Stimulated activated CD4-positive, alpha-beta T cell treated with anti-CD3 and anti-CD28 coated beads, Interleukin-15, amount 100 ng/mL, for 24 hours (primary cell): ENCODE data around the gene TBX21.

ENCODE experiments used
- DNase-seq: peaks from one replicate; pipeline ENCODE4 v3.0.0-alpha.2; 2020

The TBX21 gene

DNA sequence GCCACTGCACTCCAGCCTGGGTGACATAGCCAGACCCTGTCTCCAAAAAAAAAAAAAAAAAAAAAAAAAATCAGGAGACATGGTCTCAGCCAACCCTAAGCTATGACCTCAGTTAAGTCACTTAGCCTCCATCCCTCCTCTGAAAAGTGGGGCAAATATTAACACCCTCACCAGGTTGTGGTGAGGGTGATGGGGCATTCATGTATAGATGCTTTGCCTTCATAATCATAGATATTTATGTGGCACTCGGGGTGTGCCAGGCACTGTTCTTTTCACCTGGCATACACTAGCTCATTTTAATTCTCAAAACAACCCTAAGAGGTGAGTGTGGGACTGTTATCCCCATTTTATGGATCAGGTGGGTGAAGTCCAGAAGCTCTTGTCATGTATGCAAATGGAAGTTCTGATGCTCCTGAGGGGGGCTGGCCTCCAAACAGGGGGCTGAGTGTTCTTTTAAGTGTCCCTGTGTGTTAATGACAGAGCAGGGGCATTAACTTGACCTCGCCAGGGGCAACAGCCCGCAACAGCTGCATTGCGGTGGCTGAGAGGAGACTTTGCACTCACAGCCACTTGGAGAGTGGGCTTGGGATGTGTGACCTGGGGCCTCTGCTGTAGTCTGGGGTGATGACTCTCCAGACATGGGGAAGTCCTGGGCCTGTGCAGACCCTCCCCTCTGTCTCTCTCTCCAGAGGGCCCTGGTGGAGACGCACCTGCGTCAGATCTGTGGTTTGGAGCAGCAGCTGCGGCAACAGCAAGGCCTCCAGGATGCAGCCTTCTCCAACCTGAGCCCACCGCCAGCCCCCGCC lies 34.9 kb upstream of the TBX21 start:
- DNase-seq = no peak

DNA sequence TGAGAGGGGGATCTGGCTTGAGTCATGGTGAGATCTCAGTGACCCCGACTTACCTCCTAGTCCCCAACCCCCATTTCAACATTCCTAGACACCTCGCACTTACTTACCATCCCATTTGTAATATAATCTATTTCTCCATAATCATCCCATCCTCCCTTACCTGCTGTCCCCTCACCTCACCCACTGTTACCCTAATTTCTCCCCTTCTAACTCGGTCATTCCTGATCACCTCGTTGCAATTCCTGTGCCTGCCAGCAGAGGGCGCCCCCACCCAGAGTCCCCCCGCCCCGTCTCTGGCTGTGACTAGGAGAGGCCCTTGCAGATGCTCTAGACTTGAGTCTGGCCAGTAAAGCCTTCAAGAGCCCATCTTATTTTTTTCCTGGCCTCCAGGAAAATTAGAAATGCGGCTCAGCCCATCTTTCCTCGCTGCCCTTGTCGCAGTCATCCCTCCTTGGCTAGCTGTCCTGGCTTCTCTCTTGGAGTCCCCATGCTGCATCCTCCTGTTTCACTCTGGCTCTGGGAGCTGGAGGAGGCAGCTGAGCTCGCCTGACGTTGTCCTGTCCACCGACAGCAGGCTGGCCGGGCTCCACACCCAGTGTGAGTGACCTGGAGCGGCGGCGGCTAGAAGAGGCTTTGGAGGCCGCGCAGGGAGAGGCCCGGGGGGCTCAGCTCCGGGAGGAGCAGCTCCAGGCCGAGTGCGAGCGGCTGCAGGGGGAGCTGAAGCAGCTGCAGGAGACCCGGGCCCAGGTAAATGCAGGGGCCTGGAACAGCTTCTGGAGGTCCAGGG lies 34.1 kb upstream of the TBX21 start:
- DNase-seq = peak; percentile 88

DNA sequence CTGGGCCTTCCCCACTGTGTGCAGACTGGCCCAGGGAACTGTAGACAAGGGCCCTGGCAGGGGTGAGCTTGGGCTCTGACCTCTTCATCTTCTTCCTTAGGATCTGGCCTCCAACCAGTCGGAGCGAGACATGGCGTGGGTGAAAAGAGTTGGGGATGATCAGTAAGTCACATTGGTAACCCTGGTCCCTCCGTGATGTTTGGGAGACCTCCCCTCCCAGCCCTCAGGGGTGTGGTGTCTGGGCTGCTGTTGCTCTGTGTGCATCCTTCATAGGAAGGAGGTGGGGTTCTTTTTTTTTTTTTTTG lies 33.5 kb upstream of the TBX21 start:
- no peak for DNase-seq

DNA sequence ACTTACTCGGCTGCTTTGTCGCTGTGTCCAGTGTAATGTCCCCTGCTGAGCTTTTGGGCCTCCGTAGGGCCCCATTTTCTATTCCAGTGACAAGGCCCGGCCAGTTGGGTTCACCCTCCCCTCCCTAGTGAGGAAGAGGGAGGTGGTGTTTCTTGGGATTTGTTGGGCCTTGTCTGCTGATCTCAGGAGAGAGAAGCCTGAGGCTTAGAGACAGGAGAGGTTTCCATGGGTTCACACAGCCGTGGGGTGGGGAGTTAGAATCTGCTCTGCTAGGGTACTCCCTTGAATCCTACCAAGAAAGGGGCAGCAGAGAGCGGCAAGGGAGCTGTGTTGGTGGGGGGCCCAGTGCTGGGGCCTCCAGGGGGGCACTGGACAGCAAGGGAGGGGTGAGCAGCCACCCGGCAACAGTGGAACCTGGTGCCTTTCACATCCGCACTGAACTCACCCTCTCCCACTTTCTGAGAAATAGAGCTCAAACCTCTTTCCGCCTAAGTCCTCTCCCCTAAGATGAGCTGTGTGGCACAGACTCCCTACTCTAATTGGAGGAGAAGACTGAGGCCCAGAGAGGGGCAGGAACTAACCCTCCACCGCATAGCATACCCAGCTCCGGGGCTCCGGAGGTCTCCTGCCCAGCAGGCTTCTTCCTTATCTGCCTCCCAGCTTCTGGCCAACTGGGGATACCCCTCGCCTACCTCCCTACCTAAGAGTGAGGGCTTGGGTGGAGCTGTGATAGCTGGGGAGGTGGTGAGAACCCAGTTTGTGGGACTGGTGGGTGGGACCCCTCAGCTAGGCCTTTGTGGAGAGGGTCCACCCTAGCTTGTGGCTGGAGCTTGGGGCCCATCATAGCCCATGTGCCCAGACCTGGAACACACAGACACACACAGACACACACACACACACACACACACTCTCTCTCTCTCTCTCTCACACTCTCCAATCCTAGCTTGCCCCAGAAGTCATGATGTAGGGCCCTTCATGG lies 32.3 kb upstream of the TBX21 start:
- DNase-seq = no peak

DNA sequence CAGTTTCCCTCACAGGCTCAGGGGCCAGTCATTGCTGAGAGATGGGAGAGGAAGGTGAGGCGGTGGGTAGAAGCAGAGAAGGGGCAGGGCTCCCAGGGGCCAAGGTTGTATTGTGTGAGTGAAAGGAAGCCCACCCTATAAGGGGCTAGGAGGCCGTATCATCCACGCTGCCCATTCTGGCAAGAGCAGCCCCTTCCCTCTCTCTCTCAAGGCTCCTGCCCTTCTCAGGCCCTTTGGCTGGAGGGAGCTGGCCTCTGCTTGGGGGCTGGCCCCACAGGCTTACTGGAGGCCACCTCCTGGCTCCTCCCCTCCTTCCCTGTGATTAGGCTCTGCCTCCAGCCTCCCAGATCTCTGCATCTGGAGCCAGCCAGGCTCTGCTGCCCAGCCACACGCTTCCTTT lies 31.4 kb upstream of the TBX21 start:
- no peak for DNase-seq

DNA sequence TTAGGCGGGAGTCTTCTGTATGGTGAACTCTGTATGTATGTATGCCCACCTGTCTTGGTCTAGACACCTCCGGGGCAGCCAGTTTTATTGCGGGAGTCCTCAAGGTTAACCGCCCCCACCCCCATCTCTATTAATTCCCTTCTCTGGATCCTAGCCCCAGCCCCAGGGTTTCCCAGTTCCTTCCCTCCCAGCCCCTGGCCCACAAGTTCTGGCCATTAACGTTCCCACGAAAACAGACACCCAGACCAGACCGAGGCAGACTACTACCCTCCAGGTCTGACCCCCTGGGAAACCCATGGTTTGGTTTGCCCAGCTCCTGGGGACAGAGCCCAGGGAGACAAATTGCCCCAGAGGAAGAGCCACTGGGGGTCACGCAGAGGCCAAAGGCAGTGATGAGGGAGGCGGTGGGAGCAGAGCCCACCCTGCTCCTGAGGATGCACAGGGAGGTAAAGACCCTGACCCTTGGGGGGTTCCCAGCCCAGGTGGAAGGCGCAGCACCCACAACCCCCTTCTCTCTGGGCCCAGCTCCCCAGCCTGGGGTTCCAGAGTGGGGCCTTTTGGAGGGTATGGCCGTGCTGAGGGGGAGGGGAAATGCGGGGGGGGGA lies 30.5 kb upstream of the TBX21 start:
- no peak for DNase-seq

DNA sequence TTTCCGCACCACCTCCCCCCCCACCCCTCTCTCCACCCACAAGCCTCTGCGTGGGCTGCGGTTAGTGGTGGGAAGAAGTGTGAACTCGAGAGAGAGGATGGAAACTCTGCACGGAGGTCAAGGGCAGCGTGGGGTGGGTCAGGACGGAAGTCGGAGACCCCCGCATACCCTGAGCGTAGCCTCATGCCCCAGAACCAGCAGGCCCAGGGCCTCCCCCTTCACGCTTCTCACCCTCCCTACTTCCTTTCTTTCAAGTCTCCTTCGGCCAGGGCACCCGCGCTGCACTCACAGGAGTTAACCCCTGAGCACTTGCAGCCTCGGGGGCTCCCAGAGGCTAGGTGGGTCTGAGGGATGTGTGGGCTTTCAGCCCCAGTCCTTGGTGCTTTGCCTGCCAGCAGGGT lies 29.8 kb upstream of the TBX21 start:
- peak; percentile 71 for DNase-seq

DNA sequence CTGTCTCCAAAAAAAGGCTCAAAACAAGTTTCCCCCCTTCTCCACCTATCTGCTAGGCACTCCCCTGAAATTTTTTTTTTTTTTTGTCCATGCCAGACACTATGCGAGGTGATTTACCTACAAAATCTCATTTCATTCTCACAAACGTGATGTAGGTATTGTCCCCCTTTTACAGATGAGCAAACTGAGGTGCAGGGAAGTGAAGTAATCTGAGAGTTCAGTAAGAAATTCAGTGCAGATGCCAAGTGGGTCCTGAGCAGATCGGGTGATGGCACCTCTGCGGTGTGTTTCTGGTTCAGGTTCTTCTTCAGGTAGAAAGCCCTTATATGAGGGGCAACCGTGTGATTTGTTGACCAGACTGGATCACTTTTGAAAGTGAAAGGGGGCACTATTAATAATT lies 29.4 kb upstream of the TBX21 start:
- DNase-seq = no peak

DNA sequence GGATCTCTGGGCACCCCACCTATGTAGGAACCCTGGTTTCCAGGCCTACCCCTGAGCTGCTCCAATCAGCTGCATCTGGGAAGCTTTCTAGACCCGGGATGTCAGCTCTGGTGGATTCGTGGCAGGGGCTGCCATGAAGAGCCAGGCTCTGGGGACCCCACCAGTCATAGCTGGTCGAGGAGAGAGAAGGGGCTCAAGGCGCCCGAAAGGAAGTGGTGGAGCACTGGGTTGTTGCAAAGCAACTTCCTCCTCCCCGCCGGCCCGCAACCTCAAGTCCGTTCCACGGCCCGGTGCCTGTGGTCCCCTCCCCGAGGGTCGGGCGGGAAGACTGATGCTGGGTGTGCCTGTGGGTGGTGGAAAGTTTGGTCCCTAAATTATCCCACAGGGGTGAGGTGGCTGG lies 28.9 kb upstream of the TBX21 start:
- no peak for DNase-seq

DNA sequence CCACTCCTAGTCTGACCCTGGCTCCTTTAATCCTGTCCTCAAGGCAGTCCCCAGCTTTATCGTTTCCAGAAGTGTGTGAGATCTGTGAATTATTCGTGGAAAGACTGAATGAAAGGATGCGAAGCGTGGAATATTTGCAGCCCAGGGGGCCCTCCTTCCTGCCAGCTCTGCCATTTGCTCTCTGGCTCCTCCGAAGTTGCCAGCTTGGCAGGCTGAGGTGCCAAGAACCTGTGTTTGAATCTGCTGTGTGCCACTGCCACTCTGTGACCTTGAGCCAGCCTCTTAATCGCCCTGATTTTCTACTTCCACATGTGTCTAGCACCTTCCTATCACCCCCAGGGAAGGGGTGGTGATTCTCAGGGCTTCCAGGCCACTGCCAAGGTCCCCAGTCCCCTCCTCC lies 28.3 kb upstream of the TBX21 start:
- no peak for DNase-seq

DNA sequence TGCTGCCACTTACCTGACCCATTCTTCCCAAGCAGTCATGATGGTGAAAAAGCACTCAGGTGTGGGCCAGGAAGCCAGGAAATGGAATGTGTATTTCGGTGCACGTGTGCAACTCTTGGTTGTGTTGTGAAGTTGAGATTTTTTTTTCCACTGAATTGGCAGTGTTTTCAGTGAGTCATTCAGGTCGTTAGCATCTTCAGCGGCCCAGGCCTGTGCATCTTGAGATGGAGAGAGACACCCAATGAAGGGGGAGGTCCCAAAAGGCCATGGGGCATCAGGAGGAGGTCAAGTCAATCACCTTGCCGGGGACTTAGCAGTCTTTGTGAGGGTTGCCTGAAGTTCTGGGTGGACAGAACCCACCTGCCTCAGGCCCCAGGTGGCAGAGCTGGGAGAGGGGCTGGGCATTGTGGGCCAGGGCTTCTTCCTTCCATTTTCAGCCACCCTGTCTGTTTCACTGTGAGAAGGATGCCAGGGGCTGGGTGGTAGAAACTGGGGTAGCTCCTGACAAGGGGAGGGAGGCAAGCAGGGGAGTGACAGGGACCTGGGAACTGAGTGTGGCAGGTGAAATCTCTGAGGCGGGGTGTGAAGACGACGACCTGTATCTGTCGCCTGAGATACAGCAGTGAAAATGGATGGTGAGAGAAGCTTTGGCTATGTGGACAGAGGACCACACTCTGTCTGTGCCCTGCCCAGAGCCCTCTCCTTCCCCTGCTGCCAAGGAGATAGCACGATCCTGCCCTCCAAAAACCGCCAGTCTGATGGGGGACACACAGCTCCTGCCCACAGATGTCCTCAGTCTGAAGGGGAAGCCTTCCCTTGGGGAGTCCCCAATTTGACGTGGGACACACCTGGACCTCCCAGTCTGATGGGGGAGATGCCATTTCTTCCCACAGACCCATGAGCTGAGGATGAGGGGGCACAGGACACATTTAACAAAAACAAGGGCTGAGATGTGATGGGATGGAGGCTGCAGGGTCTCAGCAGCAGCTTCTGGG lies 27.2 kb upstream of the TBX21 start:
- DNase-seq = peak; percentile 79

DNA sequence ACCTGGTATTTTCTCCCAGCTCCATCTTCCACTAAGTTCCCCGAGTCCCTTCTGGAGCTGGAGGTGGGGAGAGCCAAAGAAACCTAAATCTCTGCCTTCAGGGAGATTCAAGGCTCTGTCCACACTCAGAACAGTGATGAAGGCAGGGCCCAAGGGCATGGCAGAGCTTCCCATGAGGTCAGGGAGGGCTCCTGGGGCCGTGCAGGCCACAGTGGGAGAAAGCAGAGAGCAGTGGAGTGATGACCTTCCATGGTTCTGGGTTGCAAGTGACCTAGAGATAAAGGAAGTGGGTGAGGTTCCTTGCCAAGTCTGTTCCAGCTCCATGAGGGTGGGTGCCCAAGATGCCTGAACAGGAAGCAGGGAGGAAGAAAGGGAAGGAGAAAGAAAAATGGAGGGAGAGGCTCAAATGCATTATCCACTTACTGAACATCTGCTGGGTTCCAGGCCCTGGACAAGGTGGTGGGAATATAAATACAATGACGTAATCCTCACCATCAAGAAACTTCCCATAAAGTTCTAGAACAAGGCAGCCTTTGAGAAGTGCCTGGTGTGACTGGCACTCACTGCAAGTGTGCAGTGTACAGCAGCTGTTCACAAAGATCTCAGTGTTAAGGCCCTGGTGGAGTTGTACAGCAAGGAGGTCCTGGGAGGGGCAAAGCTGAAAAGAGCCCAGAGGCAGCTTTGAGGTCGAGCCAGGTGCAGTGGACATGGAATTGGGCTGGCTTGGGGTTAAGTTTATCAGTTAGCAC lies 25.8 kb upstream of the TBX21 start:
- DNase-seq = no peak

DNA sequence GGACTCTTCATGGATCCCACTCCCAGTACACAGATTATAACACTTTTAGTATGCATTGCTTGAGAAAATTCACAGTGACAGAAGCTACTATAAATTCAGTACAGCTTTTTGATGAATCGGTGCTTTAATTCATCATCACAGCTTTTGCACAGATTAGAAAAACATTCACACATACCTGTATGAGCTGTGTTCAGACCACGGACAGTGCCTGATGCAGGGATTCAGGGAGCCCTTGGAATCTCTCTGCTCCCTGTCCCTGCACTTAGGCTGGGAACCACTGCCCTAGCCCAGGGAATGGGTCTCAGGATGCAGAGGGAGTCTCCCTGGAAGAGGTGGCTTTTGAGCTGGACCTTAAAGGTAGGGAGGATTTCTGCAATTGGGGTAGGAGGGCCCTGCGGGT lies 25.2 kb upstream of the TBX21 start:
- DNase-seq = no peak

DNA sequence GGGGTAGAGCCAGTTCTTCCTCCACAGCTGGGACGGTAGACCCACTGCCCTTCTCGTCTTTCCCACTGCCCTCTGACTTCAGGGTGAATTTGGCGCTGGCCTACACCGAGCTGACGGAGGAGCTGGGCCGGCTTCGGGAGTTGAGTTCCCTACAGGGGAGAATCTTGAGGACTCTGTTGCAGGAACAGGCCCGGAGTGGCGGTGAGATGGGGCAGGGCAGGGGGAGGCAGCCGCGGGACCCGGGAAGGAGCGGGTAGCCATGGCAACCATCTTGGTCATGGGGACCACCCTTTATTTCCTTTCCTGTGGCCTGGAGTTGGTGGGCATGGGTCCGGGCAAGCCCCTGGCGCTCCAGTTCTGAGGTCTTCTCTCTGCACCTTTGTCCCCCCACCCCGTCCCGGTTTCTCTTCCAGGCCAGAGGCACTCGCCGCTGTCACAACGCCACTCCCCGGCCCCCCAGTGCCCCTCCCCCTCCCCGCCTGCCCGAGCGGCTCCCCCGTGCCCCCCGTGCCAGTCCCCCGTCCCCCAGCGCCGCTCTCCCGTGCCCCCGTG lies 24.6 kb upstream of the TBX21 start:
- DNase-seq = no peak

DNA sequence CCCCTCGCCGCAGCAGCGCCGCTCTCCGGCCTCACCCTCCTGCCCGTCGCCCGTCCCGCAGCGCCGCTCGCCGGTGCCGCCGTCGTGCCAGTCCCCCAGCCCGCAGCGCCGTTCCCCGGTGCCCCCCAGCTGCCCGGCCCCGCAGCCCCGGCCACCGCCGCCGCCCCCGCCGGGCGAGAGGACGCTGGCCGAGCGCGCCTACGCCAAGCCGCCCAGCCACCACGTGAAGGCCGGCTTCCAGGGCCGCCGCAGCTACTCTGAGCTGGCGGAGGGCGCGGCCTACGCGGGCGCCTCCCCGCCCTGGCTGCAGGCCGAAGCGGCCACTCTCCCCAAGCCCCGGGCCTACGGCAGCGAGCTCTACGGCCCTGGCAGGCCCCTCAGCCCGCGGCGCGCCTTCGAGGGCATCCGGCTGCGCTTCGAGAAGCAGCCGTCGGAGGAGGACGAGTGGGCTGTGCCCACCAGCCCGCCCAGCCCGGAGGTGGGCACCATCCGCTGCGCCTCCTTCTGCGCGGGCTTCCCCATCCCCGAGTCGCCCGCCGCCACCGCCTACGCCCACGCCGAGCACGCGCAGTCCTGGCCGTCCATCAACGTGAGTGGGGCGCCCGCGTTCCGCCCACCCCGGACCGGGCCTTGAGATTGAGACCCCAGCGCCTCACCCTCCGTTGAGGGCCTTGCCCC lies 24.0 kb upstream of the TBX21 start:
- DNase-seq = no peak

DNA sequence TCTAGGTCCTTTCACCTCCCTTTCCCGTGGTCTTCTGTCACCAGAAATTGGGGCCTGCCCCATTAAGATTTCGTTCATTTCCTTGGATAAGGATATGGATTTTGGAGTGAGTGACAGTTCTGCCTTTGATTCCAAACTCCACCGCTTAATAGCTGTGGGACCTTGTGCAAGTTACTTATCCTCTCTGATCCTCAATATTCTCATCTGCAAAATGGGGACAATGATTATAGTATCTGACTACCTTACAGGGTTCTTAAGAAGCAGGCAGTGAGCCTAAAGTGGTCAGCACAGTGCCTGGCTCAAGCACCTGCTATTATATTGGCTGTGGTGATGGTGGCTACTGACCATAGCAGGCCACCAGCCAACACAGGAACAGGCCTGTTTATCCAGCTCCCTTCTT lies 23.4 kb upstream of the TBX21 start:
- no peak for DNase-seq

DNA sequence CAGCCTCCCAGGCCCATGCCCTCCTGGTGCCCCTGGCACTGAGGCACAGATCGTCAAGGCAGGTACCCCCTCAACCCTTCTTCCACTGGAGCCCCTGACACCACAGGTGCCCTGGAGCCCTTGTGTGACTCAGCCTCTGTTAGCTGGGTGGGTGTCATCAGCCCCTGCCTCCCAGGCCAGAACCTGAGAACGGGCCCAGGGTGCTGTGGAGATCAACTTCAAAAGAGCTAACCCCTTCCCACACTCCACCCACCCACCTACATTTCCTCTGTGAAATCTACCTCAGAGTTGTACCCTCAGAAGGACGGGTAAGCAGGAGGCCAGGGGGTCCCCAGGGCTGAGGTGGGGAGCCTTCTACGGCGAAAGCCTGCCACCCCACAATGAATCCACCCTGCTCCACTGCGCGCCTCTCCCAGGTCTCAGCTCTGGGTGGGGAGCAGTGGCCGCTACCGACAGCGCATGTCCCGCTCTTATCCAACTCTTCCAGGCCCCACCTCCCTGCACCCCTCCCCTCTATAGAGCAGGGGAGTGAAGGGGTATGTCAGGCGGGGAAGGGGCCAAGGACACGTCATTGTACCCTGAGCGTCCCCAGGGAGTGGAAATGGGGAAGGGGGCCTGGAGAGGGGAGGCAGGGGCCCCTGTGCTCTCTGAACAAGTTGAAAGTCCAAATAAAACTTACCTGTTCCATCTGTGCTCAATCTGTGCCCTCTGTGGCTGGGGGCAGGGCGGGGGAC lies 21.5 kb upstream of the TBX21 start:
- no peak for DNase-seq

DNA sequence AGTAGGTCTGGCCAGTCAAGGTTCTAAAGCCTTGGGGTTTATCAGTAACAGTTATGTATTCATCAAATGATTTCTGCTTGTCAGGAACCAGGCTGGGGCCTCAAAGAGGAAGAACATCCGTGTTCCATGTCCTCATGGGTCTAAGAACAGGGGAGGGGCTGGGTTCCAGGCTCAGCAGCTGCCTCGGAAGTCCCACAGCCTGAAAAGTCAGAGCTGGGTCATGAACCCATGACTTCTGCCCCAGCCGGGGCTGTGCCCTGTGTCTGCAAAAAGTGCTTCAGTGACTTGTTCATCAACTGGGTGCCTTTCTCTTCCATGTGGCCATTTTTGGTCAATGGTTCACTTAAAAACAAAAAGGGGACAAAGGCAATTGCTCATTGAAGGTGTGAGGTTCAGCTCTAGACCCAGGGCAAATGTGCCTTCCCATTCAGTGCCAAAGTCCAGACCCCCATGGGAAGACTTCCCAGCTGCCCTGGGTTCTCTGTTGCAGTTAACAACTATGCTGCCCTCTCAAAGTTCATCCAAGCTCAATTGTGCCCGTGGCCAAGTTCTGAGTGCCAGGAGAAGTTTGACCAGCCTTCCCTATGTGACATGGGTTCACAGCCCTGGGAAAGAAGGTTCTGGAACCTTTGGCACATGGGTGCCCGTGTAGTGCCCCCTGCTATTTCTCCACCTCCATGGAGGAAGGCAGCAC lies 20.6 kb upstream of the TBX21 start:
- no peak for DNase-seq
